ENCODE results near the gene ITFG1.

GRCh38 chr16:47387026-47387734 lies 73.7 kb downstream of the ITFG1 start:
- TF ChIP-seq CSDC2 (CRISPR knock-in tag; IDR thresholded peaks at IDR 0.05) (no peak), TOX (CRISPR knock-in tag; IDR thresholded peaks at IDR 0.05; ENCODE audit: borderline replicate concordance) (no peak), ARNTL (CRISPR knock-in tag; IDR thresholded peaks at IDR 0.05; ENCODE audit: borderline replicate concordance, low read depth) (no peak), BACH2 (CRISPR knock-in tag; IDR thresholded peaks at IDR 0.05; ENCODE audit: borderline replicate concordance) (no peak), TCF4 (CRISPR knock-in tag; IDR thresholded peaks at IDR 0.05; ENCODE audit: borderline replicate concordance) (no peak), ZNF8 (CRISPR knock-in tag; IDR thresholded peaks at IDR 0.05) (no peak), ZC3H10 (CRISPR knock-in tag; IDR thresholded peaks at IDR 0.05) (no peak), CREB5 (CRISPR knock-in tag; IDR thresholded peaks at IDR 0.05; ENCODE audit: low read depth) (no peak)
- TF ChIP-seq, protein P1, sequence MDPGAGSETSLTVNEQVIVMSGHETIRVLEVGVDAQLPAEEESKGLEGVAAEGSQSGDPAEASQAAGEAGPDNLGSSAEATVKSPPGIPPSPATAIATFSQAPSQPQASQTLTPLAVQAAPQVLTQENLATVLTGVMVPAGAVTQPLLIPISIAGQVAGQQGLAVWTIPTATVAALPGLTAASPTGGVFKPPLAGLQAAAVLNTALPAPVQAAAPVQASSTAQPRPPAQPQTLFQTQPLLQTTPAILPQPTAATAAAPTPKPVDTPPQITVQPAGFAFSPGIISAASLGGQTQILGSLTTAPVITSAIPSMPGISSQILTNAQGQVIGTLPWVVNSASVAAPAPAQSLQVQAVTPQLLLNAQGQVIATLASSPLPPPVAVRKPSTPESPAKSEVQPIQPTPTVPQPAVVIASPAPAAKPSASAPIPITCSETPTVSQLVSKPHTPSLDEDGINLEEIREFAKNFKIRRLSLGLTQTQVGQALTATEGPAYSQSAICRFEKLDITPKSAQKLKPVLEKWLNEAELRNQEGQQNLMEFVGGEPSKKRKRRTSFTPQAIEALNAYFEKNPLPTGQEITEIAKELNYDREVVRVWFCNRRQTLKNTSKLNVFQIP (CRISPR knock-in tag; IDR thresholded peaks at IDR 0.05; ENCODE audit: borderline replicate concordance, low read depth) = no peak
